Neural cell (in vitro differentiated cells): ENCODE data around the gene INSIG1. TPM values are rescaled to one million over a fixed set of nuclear protein-coding genes. Genes with fewer than 3 reads are reported as not detected.

Experiments
- H2AFZ ChIP-seq: fragments of 200-600, 300-800 bp; sonication (generic), shearing (Covaris generic); 2 replicates; pipeline ENCODE4 v1.6.0; 2014; ENCODE audit warnings: low read depth, mild to moderate bottlenecking, antibody characterized with exemption, low read length, moderate library complexity
- H3F3A ChIP-seq: fragments of 200-600 bp; shearing (Covaris generic); 2 replicates; pipeline ENCODE4 v1.6.1; 2016; ENCODE audit warnings: mild to moderate bottlenecking, moderate library complexity, mixed read lengths, antibody characterized with exemption, low read length; ENCODE audit not compliant: insufficient read depth, poor library complexity, severe bottlenecking
- H3K27ac ChIP-seq: fragments of 200-600, 300-800 bp; sonication (generic), shearing (Covaris generic); 2 replicates; pipeline ENCODE4 v1.5.1; 2014; ENCODE audit warnings: mild to moderate bottlenecking, low read length, moderate library complexity
- H3K27me3 ChIP-seq: fragments of 300-800, 200-600 bp; sonication (generic), shearing (Covaris generic); 2 replicates; pipeline ENCODE4 v1.6.0; 2014; ENCODE audit warnings: mild to moderate bottlenecking, low read depth, low read length, moderate library complexity; ENCODE audit not compliant: insufficient read depth
- H3K36me3 ChIP-seq: fragments of 300-800, 200-600 bp; sonication (generic), shearing (Covaris generic); 2 replicates; pipeline ENCODE4 v1.5.1; 2014; ENCODE audit warnings: mild to moderate bottlenecking, antibody characterized with exemption, low read length, moderate library complexity; ENCODE audit not compliant: insufficient read depth
- H3K4me2 ChIP-seq: fragments of 300-800, 200-600 bp; sonication (generic), shearing (Covaris generic); 2 replicates; pipeline ENCODE4 v1.6.0; 2014; ENCODE audit warnings: mild to moderate bottlenecking, low read length
- H3K4me3 ChIP-seq: fragments of 300-800, 200-600 bp; sonication (generic), shearing (Covaris generic); 2 replicates; pipeline ENCODE4 v1.5.1; 2014; ENCODE audit warnings: mild to moderate bottlenecking, low read length, moderate library complexity
- H3K79me2 ChIP-seq: fragments of 200-600 bp; shearing (Covaris generic); replicated peaks from 2 replicates; pipeline ENCODE4 v1.6.0; 2014; ENCODE audit warnings: mild to moderate bottlenecking, low read length, moderate library complexity; ENCODE audit not compliant: insufficient read depth
- H3K9ac ChIP-seq: fragments of 300-800, 200-600 bp; sonication (generic), shearing (Covaris generic); 2 replicates; pipeline ENCODE4 v1.6.1; 2016; ENCODE audit warnings: mild to moderate bottlenecking, low read length, mixed read lengths
- H3K9me2 ChIP-seq: fragments of 200-600 bp; shearing (Covaris generic); 2 replicates; pipeline ENCODE4 v1.6.1; 2016; ENCODE audit warnings: mild to moderate bottlenecking, low read length, mixed read lengths; ENCODE audit not compliant: insufficient read depth
- H3K9me3 ChIP-seq: fragments of 200-600, 300-800 bp; sonication (generic), shearing (Covaris generic); 2 replicates; pipeline ENCODE4 v1.6.1; 2016; ENCODE audit warnings: mild to moderate bottlenecking, mixed run types, low read length, moderate library complexity, mixed read lengths
- H4K20me1 ChIP-seq: fragments of 200-600 bp; shearing (Covaris generic); 2 replicates; pipeline ENCODE4 v1.6.1; 2016; ENCODE audit warnings: mild to moderate bottlenecking, mixed run types; ENCODE audit not compliant: insufficient read depth
- CTCF ChIP-seq: fragments of 450-650 bp; IDR thresholded peaks from 2 replicates; pipeline ENCODE4 v1.5.1; 2014; ENCODE audit warnings: antibody characterized with exemption, mild to moderate bottlenecking, moderate library complexity; ENCODE audit not compliant: poor library complexity, severe bottlenecking
- EP300 ChIP-seq: fragments of 450-650 bp; conservative IDR thresholded peaks from 2 replicates; pipeline ENCODE4 v1.6.1; 2014; ENCODE audit warnings: antibody characterized with exemption, mild to moderate bottlenecking, moderate library complexity; ENCODE audit not compliant: poor library complexity, severe bottlenecking
- EZH2 ChIP-seq: fragments of 200-600, 300-800 bp; shearing (Covaris generic), sonication (generic); IDR thresholded peaks from 2 replicates; pipeline ENCODE4 v1.6.1; 2014; ENCODE audit warnings: antibody characterized with exemption, low read length, borderline replicate concordance, mild to moderate bottlenecking; ENCODE audit not compliant: insufficient read depth, poor library complexity, severe bottlenecking
- MXI1 ChIP-seq: fragments of 450-650 bp; conservative IDR thresholded peaks from 2 replicates; pipeline ENCODE4 v1.6.1; 2014; ENCODE audit warnings: antibody characterized with exemption, mild to moderate bottlenecking; ENCODE audit not compliant: poor library complexity, severe bottlenecking
- POLR2AphosphoS5 ChIP-seq: IDR thresholded peaks from 2 replicates; pipeline ENCODE4 v1.6.1; 2012
- RAD21 ChIP-seq: fragments of 450-650 bp; conservative IDR thresholded peaks from 2 replicates; pipeline ENCODE4 v1.6.1; 2014; ENCODE audit warnings: antibody characterized with exemption, mild to moderate bottlenecking, moderate library complexity
- REST ChIP-seq: IDR thresholded peaks from 2 replicates; pipeline ENCODE4 v1.6.1; 2012; ENCODE audit warnings: borderline replicate concordance
- SMC3 ChIP-seq: fragments of 450-650 bp; conservative IDR thresholded peaks from 2 replicates; pipeline ENCODE4 v1.6.1; 2014; ENCODE audit warnings: antibody characterized with exemption, mild to moderate bottlenecking, moderate library complexity; ENCODE audit not compliant: poor library complexity
- TAF1 ChIP-seq: IDR thresholded peaks from 2 replicates; pipeline ENCODE4 v1.6.1; 2012; ENCODE audit warnings: low read depth
- polyA plus RNA-seq: library from polyadenylated mRNA; depleted of rRNA; stranded (reverse); fragments of >200 nt; gene quantifications from 2 replicates; pipeline ENCODE4 v1.2.3, GENCODE V29; 2014

INSIG1 gene
- polyA plus RNA-seq, 1 donor from 2014 or later: 71.0 TPM

GRCh38 chr7:155318245-155318644 lies 20.6 kb downstream of the INSIG1 start:
- Histone ChIP-seq H4K20me1 (no peaks in the 10 kb centered on the region), H3K4me3 (no peak overlapping the region), H3K9ac (no peak overlapping the region), H3K27ac (no peak overlapping the region), H3K4me2 (no peak overlapping the region), H3K27me3 (no peaks in the 10 kb centered on the region), H3K79me2 (no peaks in the 10 kb centered on the region), H3F3A (no peaks in the 10 kb centered on the region), H3K9me2 (no peaks in the 10 kb centered on the region), H3K9me3 (no peaks in the 10 kb centered on the region), H2AFZ (no peak overlapping the region), H3K36me3 (no peaks in the 10 kb centered on the region)
- no peak for TF ChIP-seq EP300
- TF ChIP-seq MXI1: no peak
- no peak for TF ChIP-seq SMC3
- no peak for TF ChIP-seq CTCF
- TF ChIP-seq REST: no peak
- TF ChIP-seq RAD21: no peak
- TF ChIP-seq TAF1: no peak

GRCh38 chr7:155322530-155322929 lies 24.9 kb downstream of the INSIG1 start:
- H3K36me3 ChIP-seq: no peaks in the 10 kb centered on the region

More at GRCh38 chr7:155322530-155322929, 24.9 kb downstream of the INSIG1 start:
- no peaks in the 10 kb centered on the region for H3K9me3 ChIP-seq
- H3K4me2 ChIP-seq: no peak overlapping the region
- no peaks in the 10 kb centered on the region for H3K79me2 ChIP-seq
- H3K4me3 ChIP-seq: no peak overlapping the region
- H3K27me3 ChIP-seq: no peaks in the 10 kb centered on the region
- no peak for TF ChIP-seq SMC3
- no peak for TF ChIP-seq POLR2AphosphoS5
- no peak for TF ChIP-seq RAD21
- no peak for TF ChIP-seq EZH2
- TF ChIP-seq CTCF: no peak
- TF ChIP-seq TAF1: no peak
- no peak for TF ChIP-seq REST
- TF ChIP-seq EP300: no peak
- TF ChIP-seq MXI1: no peak
- H4K20me1 ChIP-seq: no peaks in the 10 kb centered on the region
- H3K27ac ChIP-seq: no peak overlapping the region
- no peaks in the 10 kb centered on the region for H3K9me2 ChIP-seq
- H3F3A ChIP-seq: no peaks in the 10 kb centered on the region
- no peak overlapping the region for H3K9ac ChIP-seq
- no peak overlapping the region for H2AFZ ChIP-seq
